ENCODE measurements around the gene PCDH9. TPM values are rescaled to one million over a fixed set of nuclear protein-coding genes. Genes with fewer than 3 reads are reported as not detected.

PCDH9 gene
- total and polyA plus RNA-seq, 9 donors = 0.18 to 6.5 (median 1.3) TPM

GRCh38 chr13:66407128-66407527, 823.0 kb downstream of the PCDH9 start:
- no peaks in the 10 kb centered on the region for H3K36me3 ChIP-seq
- H3K27me3 ChIP-seq = no peaks in the 10 kb centered on the region
- intact Hi-C loops (cut with DNase I) = no loop called here
- TF ChIP-seq CTCF (IDR thresholded peaks at IDR 0.05) (no peak), POLR2A (IDR thresholded peaks at IDR 0.05) (no peak), EP300 (IDR thresholded peaks at IDR 0.05) (no peak)
- WGBS, 3 donors = 48 to 58% (median 53%) methylated on average over 4 of the region's 4 CpGs
- H3K4me3 ChIP-seq = no peak overlapping the region
- H3K27ac ChIP-seq = no peak overlapping the region
- DNase-seq = no peak
- H3K4me1 ChIP-seq (ENCODE audit: insufficient read depth) = no peaks in the 10 kb centered on the region
- no peaks in the 10 kb centered on the region for H3K9me3 ChIP-seq

GRCh38 chr13:66405908-66406802, 824.0 kb downstream of the PCDH9 start:
- intact Hi-C loops (cut with DNase I) = no loop called here
- 38 to 53% (median 49%) methylated on average over 6 of the region's 6 CpGs for WGBS, 3 donors
- Histone ChIP-seq H3K4me1 (ENCODE audit: insufficient read depth) (no peaks in the 10 kb centered on the region), H3K27ac (no peak overlapping the region), H3K27me3 (no peaks in the 10 kb centered on the region), H3K9me3 (no peaks in the 10 kb centered on the region), H3K4me3 (no peak overlapping the region), H3K36me3 (no peaks in the 10 kb centered on the region)
- no peak for DNase-seq
- no peak for TF ChIP-seq CTCF (IDR thresholded peaks at IDR 0.05)
- no peak for TF ChIP-seq POLR2A (IDR thresholded peaks at IDR 0.05)
- TF ChIP-seq EP300 (IDR thresholded peaks at IDR 0.05) = no peak

GRCh38 chr13:66402546-66402945, 827.6 kb downstream of the PCDH9 start:
- Histone ChIP-seq H3K27ac (no peak overlapping the region), H3K4me1 (ENCODE audit: insufficient read depth) (no peaks in the 10 kb centered on the region), H3K4me3 (no peak overlapping the region), H3K9me3 (no peaks in the 10 kb centered on the region), H3K27me3 (no peaks in the 10 kb centered on the region), H3K36me3 (no peaks in the 10 kb centered on the region)
- 71 to 86% (median 78%) methylated on average over 2 of the region's 2 CpGs for WGBS, 3 donors
- TF ChIP-seq EP300 (IDR thresholded peaks at IDR 0.05) (no peak), POLR2A (IDR thresholded peaks at IDR 0.05) (no peak), CTCF (IDR thresholded peaks at IDR 0.05) (no peak)
- no peak for DNase-seq
- intact Hi-C loops (cut with DNase I) = no loop called here

- Histone ChIP-seq H3K36me3 (no peaks in the 10 kb centered on the region), H3K9me3 (no peaks in the 10 kb centered on the region), H3K4me1 (ENCODE audit: insufficient read depth) (no peaks in the 10 kb centered on the region), H3K27me3 (no peaks in the 10 kb centered on the region), H3K4me3 (no peak overlapping the region), H3K27ac (no peak overlapping the region)
- 78 to 94% (median 83%) methylated on average over 1 of the region's 1 CpG for WGBS, 3 donors
- TF ChIP-seq POLR2A (IDR thresholded peaks at IDR 0.05) (no peak), CTCF (IDR thresholded peaks at IDR 0.05) (no peak), EP300 (IDR thresholded peaks at IDR 0.05) (no peak)
- no peak for DNase-seq
- intact Hi-C loops (cut with DNase I) = no loop called here
Observed at GRCh38 chr13:66402066-66402465, 828.1 kb downstream of the PCDH9 start.
